NCI-H2171 (cell line): Measurements from ENCODE around the gene FREM1.

ENCODE experiments used
- DNase-seq: peaks from one replicate; lab custom pipeline; 2025; lab: John Stamatoyannopoulos, UW

The FREM1 gene

GRCh38 chr9:14766299-14766698, 143.9 kb downstream of the FREM1 start:
- DNase-seq = no peak

GRCh38 chr9:14761584-14761983, 148.6 kb downstream of the FREM1 start:
- no peak for DNase-seq

GRCh38 chr9:14760060-14760459, 150.2 kb downstream of the FREM1 start:
- no peak for DNase-seq

GRCh38 chr9:14756291-14756690, 153.9 kb downstream of the FREM1 start:
- no peak for DNase-seq

- DNase-seq = no peak
Measured at GRCh38 chr9:14752871-14753270, 157.4 kb downstream of the FREM1 start.

GRCh38 chr9:14752271-14752670, 158.0 kb downstream of the FREM1 start:
- DNase-seq = no peak

- DNase-seq = no peak
Measured at GRCh38 chr9:14750821-14751220, 159.4 kb downstream of the FREM1 start.

- DNase-seq = no peak
Measured at GRCh38 chr9:14749741-14750211, 160.5 kb downstream of the FREM1 start.

- DNase-seq = no peak
Measured at GRCh38 chr9:14748373-14748772, 161.9 kb downstream of the FREM1 start.

- DNase-seq = no peak
Measured at GRCh38 chr9:14747111-14747510, 163.1 kb downstream of the FREM1 start.

GRCh38 chr9:14746626-14747025, 163.6 kb downstream of the FREM1 start:
- DNase-seq = no peak

- no peak for DNase-seq
Measured at GRCh38 chr9:14744768-14745167, 165.5 kb downstream of the FREM1 start.

GRCh38 chr9:14741369-14741768, 168.9 kb downstream of the FREM1 start:
- no peak for DNase-seq

GRCh38 chr9:14733133-14733532, 177.1 kb downstream of the FREM1 start:
- DNase-seq = no peak

- DNase-seq = no peak
Measured at GRCh38 chr9:14731294-14731981, 178.8 kb downstream of the FREM1 start.

GRCh38 chr9:14730461-14730898, 179.7 kb downstream of the FREM1 start:
- DNase-seq = no peak

- DNase-seq = no peak
Measured at GRCh38 chr9:14723301-14723700, 186.9 kb downstream of the FREM1 start.

- DNase-seq = no peak
Measured at GRCh38 chr9:14722391-14723035, 187.7 kb downstream of the FREM1 start, which contains the start of gene CER1. Gene CER1 (minus strand): TSS chr9:14722733. CDS start chr9:14722672, 61 bp downstream.

- no peak for DNase-seq
Measured at GRCh38 chr9:14719231-14719923, 190.9 kb downstream of the FREM1 start.

- DNase-seq = no peak
Measured at GRCh38 chr9:14715102-14715501, 195.1 kb downstream of the FREM1 start.

GRCh38 chr9:14713187-14713767, 197.0 kb downstream of the FREM1 start:
- DNase-seq = no peak

GRCh38 chr9:14710804-14711203, 199.4 kb downstream of the FREM1 start:
- DNase-seq = no peak
